DND-41 (cell line): ENCODE data around the gene ZSWIM6.

Source experiments
- EZH2 ChIP-seq: IDR thresholded peaks from 3 replicates; pipeline ENCODE4 v1.6.1; 2012; ENCODE audit warnings: borderline replicate concordance, low read depth, mild to moderate bottlenecking, moderate library complexity, low read length, inconsistent platforms; ENCODE audit not compliant: severe bottlenecking
- TF ChIP-seq, protein P1 (sequence below): IDR thresholded peaks from 2 replicates; pipeline ENCODE4 v1.5.1; 2012; ENCODE audit warnings: borderline replicate concordance, low read length, moderate library complexity, mild to moderate bottlenecking; ENCODE audit not compliant: poor library complexity, severe bottlenecking; ENCODE audit errors: extremely low read depth

- TF ChIP-seq, protein P1, sequence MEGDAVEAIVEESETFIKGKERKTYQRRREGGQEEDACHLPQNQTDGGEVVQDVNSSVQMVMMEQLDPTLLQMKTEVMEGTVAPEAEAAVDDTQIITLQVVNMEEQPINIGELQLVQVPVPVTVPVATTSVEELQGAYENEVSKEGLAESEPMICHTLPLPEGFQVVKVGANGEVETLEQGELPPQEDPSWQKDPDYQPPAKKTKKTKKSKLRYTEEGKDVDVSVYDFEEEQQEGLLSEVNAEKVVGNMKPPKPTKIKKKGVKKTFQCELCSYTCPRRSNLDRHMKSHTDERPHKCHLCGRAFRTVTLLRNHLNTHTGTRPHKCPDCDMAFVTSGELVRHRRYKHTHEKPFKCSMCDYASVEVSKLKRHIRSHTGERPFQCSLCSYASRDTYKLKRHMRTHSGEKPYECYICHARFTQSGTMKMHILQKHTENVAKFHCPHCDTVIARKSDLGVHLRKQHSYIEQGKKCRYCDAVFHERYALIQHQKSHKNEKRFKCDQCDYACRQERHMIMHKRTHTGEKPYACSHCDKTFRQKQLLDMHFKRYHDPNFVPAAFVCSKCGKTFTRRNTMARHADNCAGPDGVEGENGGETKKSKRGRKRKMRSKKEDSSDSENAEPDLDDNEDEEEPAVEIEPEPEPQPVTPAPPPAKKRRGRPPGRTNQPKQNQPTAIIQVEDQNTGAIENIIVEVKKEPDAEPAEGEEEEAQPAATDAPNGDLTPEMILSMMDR = no peak
- TF ChIP-seq EZH2 = no peak
These were observed 259.8 kb downstream of the ZSWIM6 start for GRCh38 chr5:61591859-61592258.
